DOHH2 (cell line): ENCODE data around the gene GRK2.

Experiments
- H3F3A ChIP-seq: fragments of 200-600 bp; sonication (generic), shearing (Covaris generic); 2 replicates; pipeline ENCODE4 v1.6.0; 2016; ENCODE audit warnings: antibody characterized with exemption, mild to moderate bottlenecking; ENCODE audit not compliant: control insufficient read depth, insufficient read depth
- H3K27ac ChIP-seq: fragments of 200-600 bp; sonication (generic); 2 replicates; pipeline ENCODE4 v1.5.1; 2014; ENCODE audit warnings: low read depth, mild to moderate bottlenecking, low read length, moderate library complexity
- H3K27me3 ChIP-seq: fragments of 200-600 bp; sonication (generic); 2 replicates; pipeline ENCODE4 v1.6.1; 2014; ENCODE audit warnings: mild to moderate bottlenecking, low read length, mixed read lengths; ENCODE audit not compliant: control insufficient read depth
- H3K36me3 ChIP-seq: fragments of 200-600 bp; sonication (generic); 2 replicates; pipeline ENCODE4 v1.6.1; 2014; ENCODE audit warnings: mild to moderate bottlenecking, low read length, moderate library complexity, mixed read lengths; ENCODE audit not compliant: control insufficient read depth
- H3K4me1 ChIP-seq: fragments of 200-600 bp; sonication (generic); 2 replicates; pipeline ENCODE4 v1.6.1; 2014; ENCODE audit warnings: mild to moderate bottlenecking, low read length, mixed read lengths; ENCODE audit not compliant: control insufficient read depth
- H3K4me2 ChIP-seq: fragments of 200-600 bp; sonication (generic); 2 replicates; pipeline ENCODE4 v1.6.0; 2014; ENCODE audit warnings: mild to moderate bottlenecking, low read length, moderate library complexity
- H3K4me3 ChIP-seq: fragments of 200-600 bp; sonication (generic); 2 replicates; pipeline ENCODE4 v1.5.1; 2014; ENCODE audit warnings: mild to moderate bottlenecking, low read length, mixed read lengths
- H3K79me2 ChIP-seq: fragments of 200-600 bp; sonication (generic); 2 replicates; pipeline ENCODE4 v1.6.1; 2014; ENCODE audit warnings: mild to moderate bottlenecking, low read length, mixed read lengths; ENCODE audit not compliant: control insufficient read depth
- H3K9me2 ChIP-seq: fragments of 200-600 bp; sonication (generic); replicated peaks from 2 replicates; pipeline ENCODE4 v1.6.1; 2014; ENCODE audit warnings: mild to moderate bottlenecking, low read length, mixed read lengths; ENCODE audit not compliant: control insufficient read depth
- H3K9me3 ChIP-seq: fragments of 200-600 bp; sonication (generic); 2 replicates; pipeline ENCODE4 v1.6.1; 2014; ENCODE audit warnings: antibody characterized with exemption, low read length, mixed read lengths; ENCODE audit not compliant: control insufficient read depth, insufficient read depth
- H4K20me1 ChIP-seq: fragments of 200-600 bp; sonication (generic); 2 replicates; pipeline ENCODE4 v1.6.0; 2014; ENCODE audit warnings: low read depth, mild to moderate bottlenecking, antibody characterized with exemption, low read length, moderate library complexity; ENCODE audit not compliant: control insufficient read depth, insufficient read depth
- EZH2phosphoT487 ChIP-seq: fragments of 200-600 bp; sonication (generic); IDR thresholded peaks from 2 replicates; pipeline ENCODE4 v1.6.1; 2017; ENCODE audit warnings: borderline replicate concordance, mild to moderate bottlenecking, antibody characterized with exemption, low read length, moderate library complexity, mixed read lengths
- TF ChIP-seq, protein P1 (sequence below): fragments of 200-600 bp; sonication (generic); IDR thresholded peaks from one replicate; pipeline ENCODE4 v1.5.1; 2014; ENCODE audit warnings: antibody characterized with exemption, mild to moderate bottlenecking, low read depth, low read length; ENCODE audit not compliant: poor library complexity, severe bottlenecking

The GRK2 gene

GRCh38 chr11:67320011-67320410, 53.7 kb downstream of the GRK2 start:
- no peaks in the 10 kb centered on the region for H3K9me3 ChIP-seq
- no peaks in the 10 kb centered on the region for H3K36me3 ChIP-seq
- H3K27ac ChIP-seq: no peak overlapping the region
- peaks cover 18% of the 10 kb centered on the region for H3K4me1 ChIP-seq
- peaks cover 11% of the 10 kb centered on the region for H3K79me2 ChIP-seq
- H3K27me3 ChIP-seq: no peaks in the 10 kb centered on the region
- no peaks in the 10 kb centered on the region for H4K20me1 ChIP-seq
- H3K9me2 ChIP-seq: no peaks in the 10 kb centered on the region
- peaks cover 3% of the 10 kb centered on the region for H3F3A ChIP-seq
- TF ChIP-seq EZH2phosphoT487: no peak
- TF ChIP-seq, protein P1, sequence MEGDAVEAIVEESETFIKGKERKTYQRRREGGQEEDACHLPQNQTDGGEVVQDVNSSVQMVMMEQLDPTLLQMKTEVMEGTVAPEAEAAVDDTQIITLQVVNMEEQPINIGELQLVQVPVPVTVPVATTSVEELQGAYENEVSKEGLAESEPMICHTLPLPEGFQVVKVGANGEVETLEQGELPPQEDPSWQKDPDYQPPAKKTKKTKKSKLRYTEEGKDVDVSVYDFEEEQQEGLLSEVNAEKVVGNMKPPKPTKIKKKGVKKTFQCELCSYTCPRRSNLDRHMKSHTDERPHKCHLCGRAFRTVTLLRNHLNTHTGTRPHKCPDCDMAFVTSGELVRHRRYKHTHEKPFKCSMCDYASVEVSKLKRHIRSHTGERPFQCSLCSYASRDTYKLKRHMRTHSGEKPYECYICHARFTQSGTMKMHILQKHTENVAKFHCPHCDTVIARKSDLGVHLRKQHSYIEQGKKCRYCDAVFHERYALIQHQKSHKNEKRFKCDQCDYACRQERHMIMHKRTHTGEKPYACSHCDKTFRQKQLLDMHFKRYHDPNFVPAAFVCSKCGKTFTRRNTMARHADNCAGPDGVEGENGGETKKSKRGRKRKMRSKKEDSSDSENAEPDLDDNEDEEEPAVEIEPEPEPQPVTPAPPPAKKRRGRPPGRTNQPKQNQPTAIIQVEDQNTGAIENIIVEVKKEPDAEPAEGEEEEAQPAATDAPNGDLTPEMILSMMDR: no peak
- H3K4me3 ChIP-seq: no peak overlapping the region
- no peak overlapping the region for H3K4me2 ChIP-seq

GRCh38 chr11:67320691-67321090, 54.4 kb downstream of the GRK2 start:
- Histone ChIP-seq H3K36me3 (no peaks in the 10 kb centered on the region), H3K27ac (no peak overlapping the region), H3K4me2 (no peak overlapping the region), H3F3A (no peaks in the 10 kb centered on the region), H3K79me2 (peaks cover 11% of the 10 kb centered on the region), H3K9me2 (no peaks in the 10 kb centered on the region), H4K20me1 (no peaks in the 10 kb centered on the region), H3K9me3 (no peaks in the 10 kb centered on the region), H3K27me3 (no peaks in the 10 kb centered on the region), H3K4me3 (no peak overlapping the region), H3K4me1 (peaks cover 18% of the 10 kb centered on the region)
- TF ChIP-seq, protein P1: no peak
- TF ChIP-seq EZH2phosphoT487: no peak

DNA sequence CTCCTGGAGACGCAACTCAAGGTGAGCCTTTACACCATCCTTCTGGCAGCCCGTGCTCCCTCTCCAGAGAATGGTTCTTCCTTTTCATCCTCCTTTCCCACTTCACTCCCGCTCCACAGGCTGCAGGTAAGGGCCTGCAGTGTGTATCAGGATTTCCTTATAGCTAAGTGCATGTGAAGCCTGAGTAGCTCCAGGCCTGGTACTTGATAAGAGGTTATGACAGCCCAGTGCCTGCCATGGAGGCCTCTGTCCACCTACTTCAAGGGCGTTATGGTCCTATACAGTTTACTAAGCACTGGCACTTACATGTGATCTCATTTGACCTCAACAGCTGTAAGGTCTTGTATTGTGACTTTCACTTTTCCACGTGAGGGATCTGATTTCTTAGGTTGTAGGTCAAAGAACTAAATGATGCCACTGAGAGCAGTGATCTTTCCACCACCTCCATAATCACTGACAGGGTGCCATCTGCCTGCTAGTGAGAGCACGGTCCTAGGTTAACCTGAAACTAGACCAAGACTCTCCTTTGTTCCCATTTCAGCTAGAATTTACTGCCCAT, 55.1 kb downstream of the GRK2 start:
- Histone ChIP-seq H3K4me3 (no peak overlapping the region), H4K20me1 (no peaks in the 10 kb centered on the region), H3K9me2 (no peaks in the 10 kb centered on the region), H3K9me3 (no peaks in the 10 kb centered on the region), H3K79me2 (peaks cover 11% of the 10 kb centered on the region), H3F3A (no peaks in the 10 kb centered on the region), H3K4me2 (no peak overlapping the region), H3K27ac (no peak overlapping the region), H3K36me3 (no peaks in the 10 kb centered on the region), H3K27me3 (no peaks in the 10 kb centered on the region), H3K4me1 (peaks cover 15% of the 10 kb centered on the region)
- no peak for TF ChIP-seq EZH2phosphoT487
- TF ChIP-seq, protein P1: no peak
